Liver (tissue), 3 donors: ENCODE measurements around the gene FAM89A.

ENCODE experiments used
- JUND ChIP-seq, 2 donors: IDR thresholded peaks; 2 replicates each; pipeline ENCODE4 v1.6.1; 2016; ENCODE audit warnings: antibody characterized with exemption in 2 of 2
- RAD21 ChIP-seq, 2 donors: IDR thresholded peaks; 2 replicates each; pipeline ENCODE4 v1.6.1; 2016; ENCODE audit warnings: antibody characterized with exemption in 2 of 2, mild to moderate bottlenecking in 2 of 2
- SP1 ChIP-seq: IDR thresholded peaks from 2 replicates; pipeline ENCODE4 v1.6.1; 2018; ENCODE audit warnings: antibody characterized with exemption, mild to moderate bottlenecking
- TAF1 ChIP-seq: conservative IDR thresholded peaks from 2 replicates; pipeline ENCODE4 v1.6.1; 2016; ENCODE audit warnings: antibody characterized with exemption, mild to moderate bottlenecking
- YY1 ChIP-seq: IDR thresholded peaks from 2 replicates; pipeline ENCODE4 v1.6.1; 2016; ENCODE audit warnings: antibody characterized with exemption, mild to moderate bottlenecking
- TF ChIP-seq, protein P1 (sequence below): fragments of 150-350 bp; IDR thresholded peaks from 2 replicates; pipeline ENCODE4 v1.5.1; 2017; ENCODE audit warnings: improper control_type of control experiment, low read depth, low read length; ENCODE audit not compliant: missing input control
- TF ChIP-seq, protein P2 (sequence below): IDR thresholded peaks from 2 replicates; pipeline ENCODE4 v1.6.1; 2016; ENCODE audit warnings: antibody characterized with exemption, mild to moderate bottlenecking
- TF ChIP-seq, protein P3 (sequence below): IDR thresholded peaks from 2 replicates; pipeline ENCODE4 v1.6.1; 2016; ENCODE audit warnings: antibody characterized with exemption
- TF ChIP-seq, protein P4 (sequence below): IDR thresholded peaks from 2 replicates; pipeline ENCODE4 v1.6.1; 2016; ENCODE audit warnings: antibody characterized with exemption
- TF ChIP-seq, protein P5 (sequence below): IDR thresholded peaks from 2 replicates; pipeline ENCODE4 v1.6.1; 2016; ENCODE audit warnings: antibody characterized with exemption
- donor health status: healthy.
- donor health status: healthy.

DNA sequence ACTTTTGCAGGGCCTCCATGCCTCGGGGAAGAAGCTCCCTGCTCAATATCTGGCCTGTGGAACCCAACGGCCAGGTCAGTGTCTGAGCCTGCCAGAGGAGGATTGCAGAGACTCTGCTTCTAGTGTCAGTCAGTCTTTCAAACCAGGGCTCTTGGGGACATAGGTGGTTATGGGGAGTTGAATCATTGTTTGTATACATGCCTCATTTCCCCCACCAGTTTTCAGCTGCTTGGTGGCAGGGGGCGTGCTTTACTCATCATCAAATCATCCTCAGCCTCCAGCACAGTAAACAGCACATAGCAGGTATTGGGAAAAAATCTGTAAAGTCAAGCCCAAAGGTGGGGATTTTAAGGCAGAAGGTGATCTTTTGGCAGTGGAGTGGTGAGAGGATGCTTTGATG, 17.4 kb upstream of the FAM89A start:
- TF ChIP-seq, protein P1, sequence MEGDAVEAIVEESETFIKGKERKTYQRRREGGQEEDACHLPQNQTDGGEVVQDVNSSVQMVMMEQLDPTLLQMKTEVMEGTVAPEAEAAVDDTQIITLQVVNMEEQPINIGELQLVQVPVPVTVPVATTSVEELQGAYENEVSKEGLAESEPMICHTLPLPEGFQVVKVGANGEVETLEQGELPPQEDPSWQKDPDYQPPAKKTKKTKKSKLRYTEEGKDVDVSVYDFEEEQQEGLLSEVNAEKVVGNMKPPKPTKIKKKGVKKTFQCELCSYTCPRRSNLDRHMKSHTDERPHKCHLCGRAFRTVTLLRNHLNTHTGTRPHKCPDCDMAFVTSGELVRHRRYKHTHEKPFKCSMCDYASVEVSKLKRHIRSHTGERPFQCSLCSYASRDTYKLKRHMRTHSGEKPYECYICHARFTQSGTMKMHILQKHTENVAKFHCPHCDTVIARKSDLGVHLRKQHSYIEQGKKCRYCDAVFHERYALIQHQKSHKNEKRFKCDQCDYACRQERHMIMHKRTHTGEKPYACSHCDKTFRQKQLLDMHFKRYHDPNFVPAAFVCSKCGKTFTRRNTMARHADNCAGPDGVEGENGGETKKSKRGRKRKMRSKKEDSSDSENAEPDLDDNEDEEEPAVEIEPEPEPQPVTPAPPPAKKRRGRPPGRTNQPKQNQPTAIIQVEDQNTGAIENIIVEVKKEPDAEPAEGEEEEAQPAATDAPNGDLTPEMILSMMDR, result no peak
- TF ChIP-seq YY1, result no peak
- TF ChIP-seq, protein P2, sequence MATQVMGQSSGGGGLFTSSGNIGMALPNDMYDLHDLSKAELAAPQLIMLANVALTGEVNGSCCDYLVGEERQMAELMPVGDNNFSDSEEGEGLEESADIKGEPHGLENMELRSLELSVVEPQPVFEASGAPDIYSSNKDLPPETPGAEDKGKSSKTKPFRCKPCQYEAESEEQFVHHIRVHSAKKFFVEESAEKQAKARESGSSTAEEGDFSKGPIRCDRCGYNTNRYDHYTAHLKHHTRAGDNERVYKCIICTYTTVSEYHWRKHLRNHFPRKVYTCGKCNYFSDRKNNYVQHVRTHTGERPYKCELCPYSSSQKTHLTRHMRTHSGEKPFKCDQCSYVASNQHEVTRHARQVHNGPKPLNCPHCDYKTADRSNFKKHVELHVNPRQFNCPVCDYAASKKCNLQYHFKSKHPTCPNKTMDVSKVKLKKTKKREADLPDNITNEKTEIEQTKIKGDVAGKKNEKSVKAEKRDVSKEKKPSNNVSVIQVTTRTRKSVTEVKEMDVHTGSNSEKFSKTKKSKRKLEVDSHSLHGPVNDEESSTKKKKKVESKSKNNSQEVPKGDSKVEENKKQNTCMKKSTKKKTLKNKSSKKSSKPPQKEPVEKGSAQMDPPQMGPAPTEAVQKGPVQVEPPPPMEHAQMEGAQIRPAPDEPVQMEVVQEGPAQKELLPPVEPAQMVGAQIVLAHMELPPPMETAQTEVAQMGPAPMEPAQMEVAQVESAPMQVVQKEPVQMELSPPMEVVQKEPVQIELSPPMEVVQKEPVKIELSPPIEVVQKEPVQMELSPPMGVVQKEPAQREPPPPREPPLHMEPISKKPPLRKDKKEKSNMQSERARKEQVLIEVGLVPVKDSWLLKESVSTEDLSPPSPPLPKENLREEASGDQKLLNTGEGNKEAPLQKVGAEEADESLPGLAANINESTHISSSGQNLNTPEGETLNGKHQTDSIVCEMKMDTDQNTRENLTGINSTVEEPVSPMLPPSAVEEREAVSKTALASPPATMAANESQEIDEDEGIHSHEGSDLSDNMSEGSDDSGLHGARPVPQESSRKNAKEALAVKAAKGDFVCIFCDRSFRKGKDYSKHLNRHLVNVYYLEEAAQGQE, result no peak
- no peak for TF ChIP-seq TAF1
- TF ChIP-seq, protein P3, sequence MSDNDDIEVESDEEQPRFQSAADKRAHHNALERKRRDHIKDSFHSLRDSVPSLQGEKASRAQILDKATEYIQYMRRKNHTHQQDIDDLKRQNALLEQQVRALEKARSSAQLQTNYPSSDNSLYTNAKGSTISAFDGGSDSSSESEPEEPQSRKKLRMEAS, result no peak
- TF ChIP-seq RAD21 (IDR thresholded peaks at IDR 0.05), result no peak
- no peak for TF ChIP-seq JUND (IDR thresholded peaks at IDR 0.05)
- TF ChIP-seq, protein P4, sequence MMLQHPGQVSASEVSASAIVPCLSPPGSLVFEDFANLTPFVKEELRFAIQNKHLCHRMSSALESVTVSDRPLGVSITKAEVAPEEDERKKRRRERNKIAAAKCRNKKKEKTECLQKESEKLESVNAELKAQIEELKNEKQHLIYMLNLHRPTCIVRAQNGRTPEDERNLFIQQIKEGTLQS, result no peak
- no peak for TF ChIP-seq SP1
- TF ChIP-seq, protein P5, sequence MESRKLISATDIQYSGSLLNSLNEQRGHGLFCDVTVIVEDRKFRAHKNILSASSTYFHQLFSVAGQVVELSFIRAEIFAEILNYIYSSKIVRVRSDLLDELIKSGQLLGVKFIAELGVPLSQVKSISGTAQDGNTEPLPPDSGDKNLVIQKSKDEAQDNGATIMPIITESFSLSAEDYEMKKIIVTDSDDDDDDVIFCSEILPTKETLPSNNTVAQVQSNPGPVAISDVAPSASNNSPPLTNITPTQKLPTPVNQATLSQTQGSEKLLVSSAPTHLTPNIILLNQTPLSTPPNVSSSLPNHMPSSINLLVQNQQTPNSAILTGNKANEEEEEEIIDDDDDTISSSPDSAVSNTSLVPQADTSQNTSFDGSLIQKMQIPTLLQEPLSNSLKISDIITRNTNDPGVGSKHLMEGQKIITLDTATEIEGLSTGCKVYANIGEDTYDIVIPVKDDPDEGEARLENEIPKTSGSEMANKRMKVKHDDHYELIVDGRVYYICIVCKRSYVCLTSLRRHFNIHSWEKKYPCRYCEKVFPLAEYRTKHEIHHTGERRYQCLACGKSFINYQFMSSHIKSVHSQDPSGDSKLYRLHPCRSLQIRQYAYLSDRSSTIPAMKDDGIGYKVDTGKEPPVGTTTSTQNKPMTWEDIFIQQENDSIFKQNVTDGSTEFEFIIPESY, result no peak
